GM21367 (cell line): ENCODE data around the gene SMG5.

Experiments used
- ATAC-seq: cut with Tn5 transposase; IDR thresholded peaks from one replicate; pipeline ENCODE4 v1.9.1; 2021; ENCODE audit not compliant: unreplicated experiment

The SMG5 gene

GRCh38 chr1:156213644-156213966, 69.0 kb downstream of the SMG5 start:
- no peak for ATAC-seq

- ATAC-seq = peak; percentile 78
Measured at GRCh38 chr1:156212833-156213643, 69.6 kb downstream of the SMG5 start, which contains the start of gene PMF1. TSS of gene PMF1 (plus strand) at chr1:156213007. CDS start at chr1:156213016, 9 bp downstream.

- ATAC-seq = no peak
Measured at GRCh38 chr1:156212130-156212529, 70.5 kb downstream of the SMG5 start.

- ATAC-seq = no peak
Measured at GRCh38 chr1:156211243-156211642, 71.4 kb downstream of the SMG5 start.

- ATAC-seq = no peak
Measured at GRCh38 chr1:156204686-156205085, 77.9 kb downstream of the SMG5 start.

- ATAC-seq = no peak
Measured at GRCh38 chr1:156203331-156203730, 79.3 kb downstream of the SMG5 start.

- no peak for ATAC-seq
Measured at GRCh38 chr1:156200044-156200443, 82.6 kb downstream of the SMG5 start.
